Adipocyte (in vitro differentiated cells): Measurements from ENCODE around the gene ESF1.
"Not testable (repeated sequence)": the region's sequence is repeated elsewhere in the genome, so short reads cannot be mapped to it uniquely, and the experiment has no call there.

Experiments used
- DNase-seq: peaks from one replicate; pipeline ENCODE4 v3.0.0-alpha.2; 2015; ENCODE audit warnings: low read depth
- H3K27me3 ChIP-seq: replicated peaks from 2 replicates; pipeline ENCODE4 v1.7.0; 2013; ENCODE audit warnings: mild to moderate bottlenecking, low read length, moderate library complexity; ENCODE audit not compliant: control insufficient read depth, insufficient read depth
- H3K36me3 ChIP-seq: 2 replicates; pipeline ENCODE4 v1.7.0; 2013; ENCODE audit warnings: low read length, mild to moderate bottlenecking, moderate library complexity; ENCODE audit not compliant: control insufficient read depth, insufficient read depth, severe bottlenecking
- H3K4me1 ChIP-seq: 2 replicates; pipeline ENCODE4 v1.7.0; 2013; ENCODE audit warnings: mild to moderate bottlenecking, low read length, moderate library complexity; ENCODE audit not compliant: control insufficient read depth, insufficient read depth
- H3K4me3 ChIP-seq: 2 replicates; pipeline ENCODE4 v1.7.0; 2013; ENCODE audit warnings: mild to moderate bottlenecking, low read length, moderate library complexity
- H3K9ac ChIP-seq: 2 replicates; pipeline ENCODE4 v1.7.0; 2013; ENCODE audit warnings: mild to moderate bottlenecking, low read length, moderate library complexity
- H3K9me3 ChIP-seq: 2 replicates; pipeline ENCODE4 v1.7.0; 2013; ENCODE audit warnings: mild to moderate bottlenecking, low read length, moderate library complexity; ENCODE audit not compliant: control insufficient read depth

ESF1 gene

DNA sequence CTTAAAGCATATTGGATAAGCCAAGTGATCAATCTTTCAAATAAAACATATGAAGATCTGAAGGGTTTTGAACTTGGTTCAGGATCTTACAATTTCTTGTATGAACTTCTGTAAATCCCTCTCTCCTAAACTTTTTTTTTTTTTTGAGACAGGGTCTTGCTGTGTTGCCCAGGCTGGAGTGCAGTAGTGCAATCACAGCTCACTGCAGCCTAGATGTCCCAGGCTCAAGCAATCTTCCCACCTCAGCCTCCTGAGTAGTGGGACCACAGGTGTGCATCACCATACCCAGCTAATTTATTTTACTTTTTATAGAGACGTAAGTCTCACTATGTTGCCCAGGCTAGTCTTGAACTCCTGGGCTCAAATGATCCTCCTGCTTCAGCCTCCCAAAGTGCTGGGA is 46.5 kb downstream of the ESF1 start:
- not testable (repeated sequence) for DNase-seq, H3K9ac ChIP-seq, H3K27me3 ChIP-seq, H3K4me3 ChIP-seq
- Histone ChIP-seq H3K36me3 (peaks cover 33% of the 10 kb centered on the region), H3K9me3 (peaks cover 21% of the 10 kb centered on the region), H3K4me1 (peaks cover 24% of the 10 kb centered on the region)

DNA sequence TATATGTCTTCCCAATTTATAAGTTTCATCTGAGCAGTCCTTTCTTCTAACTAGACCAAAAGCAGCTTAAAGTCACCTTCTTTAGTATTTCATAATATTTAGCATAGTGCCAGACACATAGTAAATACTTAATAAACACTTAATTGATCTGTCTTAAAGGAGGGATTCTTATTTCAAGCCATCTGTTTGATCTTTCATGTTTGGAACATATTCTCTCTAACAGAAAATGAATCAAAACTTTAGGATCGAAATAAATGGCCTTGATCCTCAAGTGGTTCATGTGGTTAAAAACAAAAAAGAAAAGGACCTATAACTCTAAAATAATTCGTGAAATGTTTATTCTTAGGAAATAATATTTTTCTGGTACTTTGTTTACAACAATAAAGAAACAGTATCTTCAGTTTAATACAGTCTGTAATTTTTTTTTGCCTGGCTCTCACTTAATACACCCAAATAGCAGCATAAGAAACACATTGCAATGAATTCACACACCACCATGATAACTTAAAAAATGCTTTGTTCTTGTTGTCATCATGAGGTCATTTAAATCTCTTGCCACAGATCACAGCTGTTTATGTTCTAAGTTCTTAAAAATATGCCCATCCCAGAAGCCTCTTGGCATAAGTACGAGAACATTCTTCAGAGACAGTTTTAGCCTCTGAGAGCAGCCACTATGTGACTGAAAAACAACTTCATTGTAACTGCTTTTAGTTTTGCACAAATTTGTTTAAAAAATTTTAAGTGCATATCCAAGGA is 48.1 kb downstream of the ESF1 start:
- Histone ChIP-seq H3K4me3 (peak overlapping the region; percentile 17), H3K4me1 (peaks cover 24% of the 10 kb centered on the region), H3K9me3 (peaks cover 17% of the 10 kb centered on the region), H3K27me3 (no peaks in the 10 kb centered on the region), H3K36me3 (peaks cover 32% of the 10 kb centered on the region), H3K9ac (peak overlapping the region; percentile 59)
- DNase-seq, result peak; percentile 88

DNA sequence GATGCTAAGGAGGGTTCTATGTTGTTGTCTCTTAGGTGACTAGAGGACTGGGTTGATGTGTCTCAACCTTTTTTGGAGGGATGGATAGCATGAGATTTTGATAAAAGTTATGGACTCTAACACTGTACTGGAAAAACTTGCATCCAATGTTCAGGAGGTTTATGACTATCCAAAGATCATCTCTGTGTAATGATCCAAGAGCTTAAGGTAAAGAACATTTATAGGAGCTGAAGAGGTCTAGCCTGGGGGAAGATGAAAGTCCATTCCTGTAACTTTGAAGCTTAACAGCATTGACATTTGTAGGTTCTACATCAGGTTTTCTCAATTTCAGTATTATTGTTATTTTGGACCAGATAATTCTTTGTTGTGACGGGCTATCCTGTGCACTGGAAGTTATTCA is 48.9 kb downstream of the ESF1 start:
- H3K9ac ChIP-seq, result no peak overlapping the region
- no peak for DNase-seq
- no peaks in the 10 kb centered on the region for H3K27me3 ChIP-seq
- peaks cover 24% of the 10 kb centered on the region for H3K4me1 ChIP-seq
- peaks cover 28% of the 10 kb centered on the region for H3K36me3 ChIP-seq
- H3K4me3 ChIP-seq, result no peak overlapping the region
- peaks cover 11% of the 10 kb centered on the region for H3K9me3 ChIP-seq

DNA sequence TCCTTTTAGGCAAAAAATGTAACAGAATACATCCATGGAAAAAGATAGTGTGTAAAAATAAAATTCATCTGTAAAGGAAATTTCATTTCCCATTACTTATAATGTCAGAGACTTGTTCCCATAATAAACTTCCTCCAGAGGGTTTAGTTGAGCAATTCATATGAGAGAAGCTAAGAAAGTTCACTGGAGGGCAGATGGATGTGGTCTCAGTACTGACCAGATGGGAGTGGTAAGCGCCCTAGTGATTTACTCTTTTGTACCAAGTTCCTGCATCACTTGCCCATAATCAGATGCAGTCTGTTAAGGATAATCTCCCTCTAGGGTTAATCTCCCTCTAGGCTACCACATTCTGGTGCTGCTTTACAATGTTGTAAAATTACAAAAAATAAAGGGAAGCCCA is 61.7 kb downstream of the ESF1 start:
- H3K27me3 ChIP-seq, result no peaks in the 10 kb centered on the region
- DNase-seq, result no peak
- H3K9me3 ChIP-seq, result no peaks in the 10 kb centered on the region
- peaks cover 18% of the 10 kb centered on the region for H3K36me3 ChIP-seq
- H3K4me1 ChIP-seq, result peaks cover 11% of the 10 kb centered on the region
- H3K9ac ChIP-seq, result peak overlapping the region; percentile 21
- no peak overlapping the region for H3K4me3 ChIP-seq

DNA sequence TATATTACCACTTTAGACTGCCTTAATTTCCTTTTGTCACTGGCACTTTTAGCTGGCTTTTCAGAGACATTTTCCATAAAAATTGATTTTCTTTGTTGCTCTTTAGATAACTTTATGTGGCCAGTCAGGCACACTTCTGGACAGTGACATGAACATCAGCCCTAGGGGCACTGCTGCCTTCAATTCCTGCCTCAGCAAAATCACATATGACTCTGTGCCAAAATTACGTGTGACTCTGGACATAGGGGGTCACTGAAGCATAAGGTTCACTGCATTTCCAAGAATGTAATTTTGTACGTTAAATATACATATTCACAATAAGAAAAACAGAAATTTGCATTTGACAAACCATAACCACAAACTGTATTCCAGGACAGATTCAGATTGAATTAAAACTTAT is 66.5 kb downstream of the ESF1 start:
- Histone ChIP-seq H3K27me3 (no peaks in the 10 kb centered on the region), H3K9ac (no peak overlapping the region), H3K36me3 (peaks cover 45% of the 10 kb centered on the region), H3K9me3 (no peaks in the 10 kb centered on the region), H3K4me1 (peaks cover 17% of the 10 kb centered on the region), H3K4me3 (no peak overlapping the region)
- DNase-seq, result no peak

DNA sequence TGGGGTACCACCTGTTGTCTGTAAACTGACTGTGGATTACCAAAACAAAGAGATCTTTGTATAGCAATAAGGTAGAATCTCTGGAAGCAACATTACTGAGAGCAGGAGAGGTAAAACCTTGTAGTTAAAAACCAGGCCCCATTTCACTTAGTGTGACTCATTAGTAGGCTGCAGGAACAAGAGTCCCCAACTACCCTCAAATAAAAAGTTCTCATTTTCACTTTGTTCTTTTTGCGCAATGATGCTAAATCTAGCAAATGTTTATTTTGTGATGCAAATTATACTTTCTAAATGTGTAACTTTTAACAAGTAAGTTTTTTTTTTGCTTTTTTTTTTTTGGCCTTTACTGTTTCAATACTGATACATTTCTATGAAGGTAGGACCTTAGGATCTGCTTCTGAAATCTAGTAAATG is 67.1 kb downstream of the ESF1 start:
- no peak overlapping the region for H3K4me3 ChIP-seq
- DNase-seq, result peak; percentile 8
- H3K36me3 ChIP-seq, result peaks cover 45% of the 10 kb centered on the region
- peak overlapping the region; percentile 18 for H3K9ac ChIP-seq
- no peaks in the 10 kb centered on the region for H3K27me3 ChIP-seq
- no peaks in the 10 kb centered on the region for H3K9me3 ChIP-seq
- H3K4me1 ChIP-seq, result peaks cover 12% of the 10 kb centered on the region

DNA sequence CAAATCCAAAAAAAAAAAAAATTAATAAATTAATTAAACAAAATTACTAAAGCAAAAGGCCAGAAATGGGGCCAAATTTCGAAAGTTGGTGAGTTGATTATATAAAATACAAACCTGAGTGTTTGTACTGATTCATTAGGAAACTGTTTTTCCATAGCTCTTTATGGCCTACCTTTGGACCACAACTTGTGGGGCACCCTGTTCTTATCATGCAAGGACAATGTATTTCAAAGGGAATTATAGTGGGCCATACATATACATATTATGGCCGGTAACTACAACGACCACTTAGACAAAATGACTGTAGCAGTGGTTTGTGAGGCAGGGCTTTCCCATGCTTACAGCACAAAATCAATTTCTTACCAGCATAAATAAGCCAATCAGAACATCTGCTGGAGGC is 69.5 kb downstream of the ESF1 start:
- no peaks in the 10 kb centered on the region for H3K27me3 ChIP-seq
- H3K36me3 ChIP-seq, result peaks cover 37% of the 10 kb centered on the region
- H3K9me3 ChIP-seq, result peaks cover 10% of the 10 kb centered on the region
- H3K9ac ChIP-seq, result no peak overlapping the region
- peaks cover 10% of the 10 kb centered on the region for H3K4me1 ChIP-seq
- no peak for DNase-seq
- no peak overlapping the region for H3K4me3 ChIP-seq

DNA sequence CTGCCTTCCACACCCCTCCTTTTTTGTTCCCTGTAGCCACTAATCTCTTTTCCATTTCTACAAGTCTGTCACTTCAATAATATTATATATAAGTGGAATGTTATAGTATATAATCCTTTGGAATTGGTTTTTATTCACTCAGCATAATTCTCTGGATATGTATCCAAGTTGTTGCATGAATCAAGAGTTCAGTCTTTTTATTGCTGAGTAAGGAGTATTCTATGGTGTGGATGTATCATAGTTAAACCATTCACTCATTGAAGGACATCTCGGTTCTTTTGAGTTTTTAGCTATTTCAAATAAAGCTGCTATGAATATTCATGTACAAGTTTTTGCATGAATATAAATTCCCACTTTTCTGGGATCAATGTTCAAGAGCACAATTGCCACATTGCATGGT is 76.5 kb downstream of the ESF1 start:
- no peak for DNase-seq
- H3K9ac ChIP-seq, result no peak overlapping the region
- H3K4me3 ChIP-seq, result no peak overlapping the region
- peaks cover 10% of the 10 kb centered on the region for H3K9me3 ChIP-seq
- no peaks in the 10 kb centered on the region for H3K4me1 ChIP-seq
- peaks cover under 1% of the 10 kb centered on the region for H3K36me3 ChIP-seq
- H3K27me3 ChIP-seq, result no peaks in the 10 kb centered on the region

DNA sequence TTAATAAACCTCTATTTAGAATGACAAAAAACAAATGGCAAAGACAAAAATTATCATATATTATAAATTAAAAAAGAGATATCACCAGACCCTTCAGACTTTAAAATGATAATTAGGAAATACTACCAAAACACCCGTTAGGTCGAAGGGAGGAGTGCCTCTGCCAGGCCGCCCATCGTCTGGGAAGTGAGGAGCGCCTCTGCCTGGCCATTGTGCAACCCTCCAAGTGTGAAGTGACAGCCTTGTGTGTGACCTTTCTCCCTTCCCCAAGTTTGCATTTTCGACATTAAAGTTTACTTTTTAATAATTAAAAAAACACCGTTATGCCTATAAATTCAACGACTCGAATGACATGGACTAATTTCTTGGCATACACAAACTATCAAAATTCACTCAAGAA is 81.5 kb downstream of the ESF1 start:
- Histone ChIP-seq H3K4me1 (no peaks in the 10 kb centered on the region), H3K27me3 (no peaks in the 10 kb centered on the region), H3K9me3 (no peaks in the 10 kb centered on the region), H3K4me3 (no peak overlapping the region), H3K36me3 (no peaks in the 10 kb centered on the region), H3K9ac (no peak overlapping the region)
- DNase-seq, result no peak

DNA sequence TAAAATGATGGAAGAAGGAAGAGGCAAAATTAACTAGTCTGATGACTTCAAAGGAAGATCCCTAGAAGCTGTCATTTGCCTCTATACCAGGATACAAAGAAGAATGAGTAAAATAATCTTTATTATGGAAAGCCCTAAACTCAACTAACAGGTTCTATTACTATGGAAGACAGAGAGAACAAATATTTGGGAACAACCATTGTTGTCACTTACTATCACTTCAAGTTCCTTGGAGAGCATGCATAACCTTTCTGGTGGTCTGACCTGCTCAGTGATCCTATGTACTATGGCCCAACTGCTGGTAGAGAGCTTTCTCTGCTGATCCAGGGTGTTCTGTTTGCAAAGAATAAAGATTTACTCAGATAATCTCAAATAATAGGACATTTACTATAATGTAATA is 83.2 kb downstream of the ESF1 start:
- Histone ChIP-seq H3K4me1 (no peaks in the 10 kb centered on the region), H3K27me3 (no peaks in the 10 kb centered on the region), H3K36me3 (no peaks in the 10 kb centered on the region), H3K9me3 (no peaks in the 10 kb centered on the region), H3K9ac (no peak overlapping the region), H3K4me3 (no peak overlapping the region)
- DNase-seq, result no peak

DNA sequence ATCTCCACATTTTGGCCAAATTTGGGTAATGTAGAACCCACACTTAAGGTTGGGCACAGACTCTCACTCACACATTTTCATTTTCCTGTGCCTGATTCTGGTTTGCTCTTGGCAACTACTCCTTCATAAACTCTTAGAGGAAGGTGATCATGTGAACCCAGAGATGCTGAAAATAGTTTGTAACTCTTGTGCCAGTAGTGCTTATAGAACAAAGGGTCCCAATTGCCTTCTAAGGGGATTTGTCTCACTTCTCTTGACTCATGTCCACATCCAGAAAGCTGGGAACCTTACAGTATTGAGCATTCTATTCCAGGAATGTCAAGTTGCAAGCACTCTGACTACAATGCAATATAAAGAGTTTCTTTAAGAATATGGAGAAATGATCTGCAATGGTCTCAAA is 84.0 kb downstream of the ESF1 start:
- Histone ChIP-seq H3K9me3 (no peaks in the 10 kb centered on the region), H3K36me3 (no peaks in the 10 kb centered on the region), H3K27me3 (no peaks in the 10 kb centered on the region), H3K9ac (no peak overlapping the region), H3K4me3 (no peak overlapping the region), H3K4me1 (no peaks in the 10 kb centered on the region)
- no peak for DNase-seq
